Measurements from ENCODE around the gene CCNA2.

DNA sequence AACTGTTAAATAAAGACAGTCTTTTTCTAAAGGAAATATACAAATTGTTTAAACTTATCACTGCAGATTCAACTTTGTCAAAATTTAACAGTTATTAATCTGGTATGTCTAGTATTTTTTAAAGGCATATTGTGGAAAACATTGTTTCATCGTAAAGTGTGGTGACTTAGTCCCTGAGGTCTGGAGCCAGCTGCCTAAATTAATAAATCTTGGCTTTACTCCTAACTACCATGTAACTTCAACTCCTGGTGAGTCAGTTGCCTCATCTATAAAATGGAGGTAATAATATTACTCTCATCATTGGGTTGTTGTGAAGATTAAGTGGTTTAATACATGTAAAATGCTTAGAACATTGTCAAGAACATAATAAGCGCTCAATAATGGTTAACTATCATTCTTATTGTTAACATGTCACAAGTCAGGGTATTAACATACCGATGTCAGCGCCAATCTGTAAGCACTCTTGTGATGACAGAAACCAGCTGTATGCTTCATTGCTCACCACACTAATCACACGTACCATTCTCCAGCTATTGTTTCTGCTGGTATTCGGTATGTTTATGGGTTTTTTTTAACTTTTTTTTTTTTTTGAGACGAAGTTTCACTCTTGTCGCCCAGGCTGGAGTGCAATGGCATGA is 44.6 kb downstream of the CCNA2 start:
- TF ChIP-seq, protein P1, sequence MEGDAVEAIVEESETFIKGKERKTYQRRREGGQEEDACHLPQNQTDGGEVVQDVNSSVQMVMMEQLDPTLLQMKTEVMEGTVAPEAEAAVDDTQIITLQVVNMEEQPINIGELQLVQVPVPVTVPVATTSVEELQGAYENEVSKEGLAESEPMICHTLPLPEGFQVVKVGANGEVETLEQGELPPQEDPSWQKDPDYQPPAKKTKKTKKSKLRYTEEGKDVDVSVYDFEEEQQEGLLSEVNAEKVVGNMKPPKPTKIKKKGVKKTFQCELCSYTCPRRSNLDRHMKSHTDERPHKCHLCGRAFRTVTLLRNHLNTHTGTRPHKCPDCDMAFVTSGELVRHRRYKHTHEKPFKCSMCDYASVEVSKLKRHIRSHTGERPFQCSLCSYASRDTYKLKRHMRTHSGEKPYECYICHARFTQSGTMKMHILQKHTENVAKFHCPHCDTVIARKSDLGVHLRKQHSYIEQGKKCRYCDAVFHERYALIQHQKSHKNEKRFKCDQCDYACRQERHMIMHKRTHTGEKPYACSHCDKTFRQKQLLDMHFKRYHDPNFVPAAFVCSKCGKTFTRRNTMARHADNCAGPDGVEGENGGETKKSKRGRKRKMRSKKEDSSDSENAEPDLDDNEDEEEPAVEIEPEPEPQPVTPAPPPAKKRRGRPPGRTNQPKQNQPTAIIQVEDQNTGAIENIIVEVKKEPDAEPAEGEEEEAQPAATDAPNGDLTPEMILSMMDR (IDR thresholded peaks at IDR 0.05; ENCODE audit: insufficient read depth, low read length, poor library complexity, severe bottlenecking) = no peak
- no peak for TF ChIP-seq EZH2phosphoT487 (conservative IDR thresholded peaks at IDR 0.05; ENCODE audit: low read length)
